ENCODE results near the gene MOB3B.

GRCh38 chr9:27331393-27331792 is 198.2 kb downstream of the MOB3B start:
- TF ChIP-seq ELF4 (CRISPR knock-in tag; IDR thresholded peaks at IDR 0.05; ENCODE audit: borderline replicate concordance), result no peak
- TF ChIP-seq HNRNPLL (IDR thresholded peaks at IDR 0.05; ENCODE audit: low read depth, low read length, poor library complexity, severe bottlenecking), result no peak
- TF ChIP-seq HNRNPK (IDR thresholded peaks at IDR 0.05; ENCODE audit: low read depth, low read length, poor library complexity, severe bottlenecking), result no peak
- no peak for TF ChIP-seq ZNF513 (CRISPR knock-in tag; conservative IDR thresholded peaks at IDR 0.05)
- no peak for TF ChIP-seq POLR2A (IDR thresholded peaks at IDR 0.05; ENCODE audit: insufficient read depth in 1 of 2, low read depth in 2 of 2, low read length in 2 of 2)
- no peak for TF ChIP-seq CTCF (CRISPR knock-in tag; IDR thresholded peaks at IDR 0.05)
- TF ChIP-seq REST (IDR thresholded peaks at IDR 0.05; ENCODE audit: borderline replicate concordance in 1 of 2, low read depth in 1 of 2, low read length in 2 of 2), result no peak
- no peak for TF ChIP-seq BHLHE40 (IDR thresholded peaks at IDR 0.05; ENCODE audit: low read length)

Measured in HepG2 (cell line).